Measurements from ENCODE around the gene NOTCH4.

- TF ChIP-seq CTCF (IDR thresholded peaks at IDR 0.05) = no peak
- TF ChIP-seq POLR2AphosphoS5 (IDR thresholded peaks at IDR 0.05) = no peak
- TF ChIP-seq POLR2A (IDR thresholded peaks at IDR 0.05) = no peak
These were observed 11.6 kb downstream of the NOTCH4 start for GRCh38 chr6:32212076-32212760.
